Upper lobe of right lung (tissue), 1 donor: ENCODE measurements around the gene MAN1C1. TPM values are rescaled to one million over a fixed set of nuclear protein-coding genes. Genes with fewer than 3 reads are reported as not detected.
A peak's percentile ranks its signal among the peaks of the same experiment; 100 is the strongest.

Experiments
- ATAC-seq: fragments of 200-7000 bp; cut with Tn5 transposase; one replicate; pipeline ENCODE4 v1.9.1; 2020; ENCODE audit warnings: mild to moderate bottlenecking, moderate library complexity
- DNase-seq: peaks from one replicate; pipeline ENCODE4 v3.0.0-alpha.2; 2020
- H3K27ac ChIP-seq: fragments of 200-600 bp; one replicate; pipeline ENCODE4 v1.8.0; 2022
- H3K27me3 ChIP-seq: fragments of 200-600 bp; one replicate; pipeline ENCODE4 v1.8.0; 2022; ENCODE audit warnings: mild to moderate bottlenecking
- H3K36me3 ChIP-seq: fragments of 200-600 bp; one replicate; pipeline ENCODE4 v1.8.0; 2022
- H3K4me1 ChIP-seq: fragments of 200-600 bp; one replicate; pipeline ENCODE4 v1.8.0; 2022
- H3K4me3 ChIP-seq: fragments of 200-600 bp; one replicate; pipeline ENCODE4 v1.8.0; 2022; ENCODE audit warnings: mild to moderate bottlenecking
- H3K9me3 ChIP-seq: fragments of 200-600 bp; one replicate; pipeline ENCODE4 v1.8.0; 2022
- intact Hi-C: fragments of 100-400 bp; cut with DNase I; formaldehyde crosslinking; loops from one replicate; pipeline ENCODE4 v1.11.0; 2022
- total RNA-seq: library from RNA; stranded (reverse); fragmentation: NEBNext Ultra II Directional; extraction: Animal tissue kit (Norgen Biotek cat#: 25700); gene quantifications from one replicate; pipeline ENCODE4 v1.2.1, GENCODE V29; 2021
- TF ChIP-seq, protein P1 (sequence below): fragments of 200-600 bp; IDR thresholded peaks from one replicate; pipeline ENCODE4 v1.8.0; 2022; ENCODE audit warnings: antibody characterized with exemption
- donor health status: DM: no; HTN: yes; CAD: no; lungs with severe emphysema.

MAN1C1 gene
- total RNA-seq, 1 donor from 2014 or later = 19.7 TPM

DNA sequence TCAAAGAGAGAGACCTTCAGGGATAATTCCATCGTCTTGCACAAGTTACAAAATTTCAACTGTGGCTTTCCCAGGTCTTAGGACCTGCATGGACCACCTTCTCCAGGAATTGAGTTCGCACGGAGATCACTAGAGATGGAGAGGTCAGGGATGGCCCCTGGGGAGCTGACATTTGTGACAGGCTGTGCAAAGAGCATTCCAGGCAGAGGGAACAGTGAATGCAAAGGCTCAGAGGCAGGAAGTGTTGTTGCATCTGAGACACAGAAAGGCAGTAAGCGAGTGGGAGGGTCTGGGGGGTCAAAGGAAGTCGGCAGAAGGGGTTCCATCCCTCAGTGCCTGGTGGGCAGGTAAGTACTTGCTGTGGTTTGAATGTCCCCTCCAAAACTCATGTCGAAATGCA is 173.9 kb downstream of the MAN1C1 start:
- Histone ChIP-seq H3K36me3 (peaks cover 6% of the 10 kb centered on the region), H3K4me3 (no peak overlapping the region), H3K4me1 (peaks cover 2% of the 10 kb centered on the region), H3K27ac (no peak overlapping the region), H3K27me3 (no peaks in the 10 kb centered on the region), H3K9me3 (no peaks in the 10 kb centered on the region)
- ATAC-seq = no peak
- intact Hi-C loops = loop anchor here (10.0 kb wide), 1 partner anchor 176 kb away; the partner anchor contains the start of gene MAN1C1
- no peak for DNase-seq
- TF ChIP-seq, protein P1, sequence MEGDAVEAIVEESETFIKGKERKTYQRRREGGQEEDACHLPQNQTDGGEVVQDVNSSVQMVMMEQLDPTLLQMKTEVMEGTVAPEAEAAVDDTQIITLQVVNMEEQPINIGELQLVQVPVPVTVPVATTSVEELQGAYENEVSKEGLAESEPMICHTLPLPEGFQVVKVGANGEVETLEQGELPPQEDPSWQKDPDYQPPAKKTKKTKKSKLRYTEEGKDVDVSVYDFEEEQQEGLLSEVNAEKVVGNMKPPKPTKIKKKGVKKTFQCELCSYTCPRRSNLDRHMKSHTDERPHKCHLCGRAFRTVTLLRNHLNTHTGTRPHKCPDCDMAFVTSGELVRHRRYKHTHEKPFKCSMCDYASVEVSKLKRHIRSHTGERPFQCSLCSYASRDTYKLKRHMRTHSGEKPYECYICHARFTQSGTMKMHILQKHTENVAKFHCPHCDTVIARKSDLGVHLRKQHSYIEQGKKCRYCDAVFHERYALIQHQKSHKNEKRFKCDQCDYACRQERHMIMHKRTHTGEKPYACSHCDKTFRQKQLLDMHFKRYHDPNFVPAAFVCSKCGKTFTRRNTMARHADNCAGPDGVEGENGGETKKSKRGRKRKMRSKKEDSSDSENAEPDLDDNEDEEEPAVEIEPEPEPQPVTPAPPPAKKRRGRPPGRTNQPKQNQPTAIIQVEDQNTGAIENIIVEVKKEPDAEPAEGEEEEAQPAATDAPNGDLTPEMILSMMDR = no peak

DNA sequence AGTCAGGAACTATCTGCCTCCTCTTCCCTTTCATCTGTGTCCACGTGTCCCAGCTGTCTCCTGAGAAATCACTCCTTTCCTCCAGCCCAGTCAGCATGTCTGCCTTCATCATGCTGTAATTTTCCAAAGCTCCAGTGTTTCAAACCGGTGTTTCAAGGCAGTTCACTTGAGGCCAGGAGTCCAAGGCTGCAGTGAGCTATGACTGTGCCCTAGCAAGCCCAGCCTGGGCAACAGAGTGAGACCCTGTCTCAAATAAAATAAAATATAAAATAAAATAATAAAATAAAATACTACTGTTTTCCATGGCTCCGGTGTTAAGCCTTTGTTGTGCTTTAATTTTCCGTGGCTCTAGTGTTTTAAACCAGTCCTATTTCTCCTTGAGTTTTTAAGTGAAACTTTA is 175.5 kb downstream of the MAN1C1 start:
- Histone ChIP-seq H3K27me3 (no peaks in the 10 kb centered on the region), H3K27ac (no peak overlapping the region)
- intact Hi-C loops = loop anchor here (10.0 kb wide), 1 partner anchor 177 kb away; the partner anchor contains the start of gene MAN1C1

DNA sequence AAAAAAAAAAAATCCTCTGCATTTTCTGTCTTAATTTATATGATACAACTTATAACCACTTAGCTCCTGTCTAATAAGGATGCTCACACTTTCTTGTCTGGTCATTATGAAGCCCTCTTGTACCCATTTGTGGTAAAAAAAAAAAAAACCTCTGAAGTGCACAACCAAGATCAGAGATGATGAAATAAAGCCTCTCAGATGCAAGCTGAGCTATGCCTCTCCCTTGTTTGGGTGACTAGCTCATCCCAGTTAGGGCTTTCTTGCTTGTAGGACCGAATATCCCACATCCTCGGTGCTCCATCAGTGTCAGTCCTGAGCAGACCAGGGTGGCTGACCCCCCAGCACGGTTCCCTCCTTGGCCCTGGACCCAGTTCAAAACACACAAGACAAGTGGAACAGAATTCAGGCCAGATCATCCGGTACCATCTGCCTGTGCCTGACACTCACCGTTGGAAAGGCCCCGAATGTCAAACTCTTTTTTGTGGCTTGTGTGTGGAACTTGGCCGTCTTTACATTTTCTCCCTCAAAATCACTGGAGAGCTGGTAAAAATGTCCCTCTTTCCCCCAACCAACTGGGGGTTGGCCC is 177.1 kb downstream of the MAN1C1 start:
- TF ChIP-seq, protein P1 = no peak
- DNase-seq = no peak
- Histone ChIP-seq H3K36me3 (no peaks in the 10 kb centered on the region), H3K27ac (no peak overlapping the region), H3K27me3 (no peaks in the 10 kb centered on the region), H3K4me3 (no peak overlapping the region), H3K4me1 (peaks cover 15% of the 10 kb centered on the region), H3K9me3 (no peaks in the 10 kb centered on the region)
- ATAC-seq = no peak
- intact Hi-C loops = loop anchor here (10.0 kb wide), 1 partner anchor 179 kb away; the partner anchor contains the start of gene MAN1C1

More for the DNA sequence above, 175.5 kb downstream of the MAN1C1 start:
- no peak for ATAC-seq
- Histone ChIP-seq H3K4me3 (no peak overlapping the region), H3K4me1 (peaks cover 5% of the 10 kb centered on the region), H3K9me3 (no peaks in the 10 kb centered on the region), H3K36me3 (peaks cover 2% of the 10 kb centered on the region)
- TF ChIP-seq, protein P1 = no peak
- no peak for DNase-seq

DNA sequence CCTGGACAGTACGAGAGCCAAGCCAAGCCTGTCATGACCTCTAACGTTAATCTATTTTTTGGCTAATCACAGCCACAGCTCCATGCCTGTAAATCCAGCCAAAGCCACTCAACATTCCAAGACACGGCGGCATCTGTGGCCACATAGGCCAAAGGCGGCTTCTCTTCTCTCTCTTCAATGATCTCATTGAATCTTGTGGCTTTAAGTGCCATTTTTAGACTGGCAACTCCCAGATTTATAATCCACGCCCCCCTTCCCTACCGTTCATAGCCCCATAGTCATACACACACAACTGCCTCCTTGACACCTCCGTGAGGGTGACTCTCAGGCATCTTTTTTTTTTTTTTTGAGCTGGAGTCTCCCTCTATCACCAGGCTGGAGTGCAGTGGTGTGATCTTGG is 177.7 kb downstream of the MAN1C1 start:
- TF ChIP-seq, protein P1 = no peak
- peak; percentile 6 for ATAC-seq
- Histone ChIP-seq H3K27ac (no peak overlapping the region), H3K9me3 (no peaks in the 10 kb centered on the region), H3K36me3 (no peaks in the 10 kb centered on the region), H3K4me3 (no peak overlapping the region), H3K27me3 (no peaks in the 10 kb centered on the region), H3K4me1 (peaks cover 21% of the 10 kb centered on the region)
- intact Hi-C loops = loop anchor here (10.0 kb wide), 1 partner anchor 180 kb away; the partner anchor contains the start of gene MAN1C1
- DNase-seq = no peak

DNA sequence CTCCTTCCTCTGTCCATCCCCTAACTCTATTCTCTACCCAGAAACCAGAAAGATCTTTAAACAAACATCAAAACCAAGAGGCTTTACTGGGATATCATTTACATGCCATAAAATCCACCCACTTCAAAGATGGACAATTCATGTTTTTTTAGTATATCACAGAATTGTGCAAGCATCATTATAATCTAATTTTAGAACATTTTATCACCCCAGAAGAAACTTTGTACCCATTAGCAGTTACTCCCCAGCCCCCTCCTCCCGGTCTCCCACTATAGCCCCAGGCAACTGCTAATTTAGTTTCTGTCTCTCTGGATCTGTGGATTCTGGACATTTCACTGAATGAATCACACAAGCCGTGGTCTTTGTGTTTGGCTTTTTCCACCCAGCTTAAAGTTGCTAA is 178.6 kb downstream of the MAN1C1 start:
- TF ChIP-seq, protein P1 = no peak
- intact Hi-C loops = loop anchor here (10.0 kb wide), 1 partner anchor 180 kb away; the partner anchor contains the start of gene MAN1C1
- no peaks in the 10 kb centered on the region for H3K27me3 ChIP-seq
- H3K4me3 ChIP-seq = no peak overlapping the region
- no peaks in the 10 kb centered on the region for H3K9me3 ChIP-seq
- no peak overlapping the region for H3K27ac ChIP-seq
- ATAC-seq = no peak
- no peak for DNase-seq
- H3K36me3 ChIP-seq = no peaks in the 10 kb centered on the region
- H3K4me1 ChIP-seq = peaks cover 26% of the 10 kb centered on the region
